ENCODE data around the gene ZNF70. TPM values are rescaled to one million over a fixed set of nuclear protein-coding genes. Genes with fewer than 3 reads are reported as not detected.

ZNF70 gene
- total RNA-seq, 1 donor from 2014 or later, result 3.9 TPM

DNA sequence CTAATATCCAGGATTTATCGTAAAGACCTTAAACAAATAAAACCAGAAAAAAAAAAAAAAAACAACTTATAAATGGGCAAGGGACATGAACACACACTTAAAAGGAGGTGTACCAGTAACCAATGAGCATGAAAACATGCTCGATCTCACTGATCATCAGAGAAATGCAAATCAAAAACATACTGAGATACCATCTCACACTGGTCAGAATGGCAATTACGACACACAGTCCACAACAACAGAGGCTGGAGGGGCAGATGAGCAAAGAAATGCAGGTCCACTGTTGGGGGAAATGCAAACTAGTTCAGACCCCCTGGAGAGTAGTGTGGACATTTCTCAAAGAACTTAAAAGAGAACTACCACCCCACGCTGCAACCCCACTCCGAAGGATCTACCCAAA, 46.9 kb downstream of the ZNF70 start:
- H3K9me3 Mint-ChIP-seq, result no peaks in the 10 kb centered on the region
- Histone ChIP-seq H3K9me3 (ENCODE audit: low read depth) (no peaks in the 10 kb centered on the region), H3K27me3 (no peaks in the 10 kb centered on the region), H3K79me2 (ENCODE audit: low read depth) (peaks cover 22% of the 10 kb centered on the region), H3K4me3 (no peak overlapping the region), H3K9ac (no peak overlapping the region), H3K36me3 (no peaks in the 10 kb centered on the region), H3K27ac (no peak overlapping the region), H2AFZ (replicated peaks) (no peak overlapping the region), H3K4me2 (no peak overlapping the region), H3F3A (ENCODE audit: low read depth) (no peaks in the 10 kb centered on the region), H3K4me1 (no peaks in the 10 kb centered on the region), H4K20me1 (ENCODE audit: low read depth) (peaks cover 43% of the 10 kb centered on the region)
- no peaks in the 10 kb centered on the region for H3K27me3 Mint-ChIP-seq (ENCODE audit: insufficient read depth, low read depth)
- H3K4me1 Mint-ChIP-seq, result no peaks in the 10 kb centered on the region
- TF ChIP-seq CTCF (IDR thresholded peaks at IDR 0.05) (no peak), EZH2phosphoT487 (IDR thresholded peaks at IDR 0.05) (no peak)
- H3K4me3 Mint-ChIP-seq, result no peak overlapping the region
- H3K27ac Mint-ChIP-seq, result no peak overlapping the region
- no peak for DNase-seq (ENCODE audit: low spot score)
- peaks cover 60% of the 10 kb centered on the region for H3K36me3 Mint-ChIP-seq

GRCh38 chr22:23700706-23701105, 50.2 kb downstream of the ZNF70 start:
- Histone ChIP-seq H3K4me3 (no peak overlapping the region), H3K27ac (no peak overlapping the region), H3K4me1 (no peaks in the 10 kb centered on the region), H3K4me2 (no peak overlapping the region), H3K79me2 (ENCODE audit: low read depth) (peaks cover 22% of the 10 kb centered on the region), H3K9me3 (ENCODE audit: low read depth) (no peaks in the 10 kb centered on the region), H2AFZ (replicated peaks) (no peak overlapping the region), H3F3A (ENCODE audit: low read depth) (no peaks in the 10 kb centered on the region), H3K27me3 (no peaks in the 10 kb centered on the region), H3K9ac (no peak overlapping the region), H3K36me3 (no peaks in the 10 kb centered on the region), H4K20me1 (ENCODE audit: low read depth) (peaks cover 41% of the 10 kb centered on the region)
- DNase-seq (ENCODE audit: low spot score), result no peak
- H3K4me3 Mint-ChIP-seq, result no peak overlapping the region
- peaks cover 41% of the 10 kb centered on the region for H3K36me3 Mint-ChIP-seq
- no peaks in the 10 kb centered on the region for H3K27me3 Mint-ChIP-seq (ENCODE audit: insufficient read depth, low read depth)
- TF ChIP-seq EZH2 (IDR thresholded peaks at IDR 0.05) (no peak), EZH2phosphoT487 (IDR thresholded peaks at IDR 0.05) (no peak), CTCF (IDR thresholded peaks at IDR 0.05) (no peak)
- H3K9me3 Mint-ChIP-seq, result no peaks in the 10 kb centered on the region
- H3K27ac Mint-ChIP-seq, result no peak overlapping the region
- no peaks in the 10 kb centered on the region for H3K4me1 Mint-ChIP-seq

- Histone ChIP-seq H3K9ac (no peak overlapping the region), H3K27me3 (no peaks in the 10 kb centered on the region), H3K4me3 (no peak overlapping the region), H4K20me1 (ENCODE audit: low read depth) (peaks cover 36% of the 10 kb centered on the region), H3K36me3 (no peaks in the 10 kb centered on the region), H3K4me2 (no peak overlapping the region), H3F3A (ENCODE audit: low read depth) (no peaks in the 10 kb centered on the region), H3K4me1 (no peaks in the 10 kb centered on the region), H3K9me3 (ENCODE audit: low read depth) (no peaks in the 10 kb centered on the region), H2AFZ (replicated peaks) (no peak overlapping the region), H3K79me2 (ENCODE audit: low read depth) (peaks cover 22% of the 10 kb centered on the region), H3K27ac (no peak overlapping the region)
- Mint-ChIP-seq H3K27ac (no peak overlapping the region), H3K9me3 (no peaks in the 10 kb centered on the region), H3K27me3 (ENCODE audit: insufficient read depth, low read depth) (no peaks in the 10 kb centered on the region), H3K36me3 (peaks cover 31% of the 10 kb centered on the region), H3K4me1 (no peaks in the 10 kb centered on the region), H3K4me3 (no peak overlapping the region)
- DNase-seq (ENCODE audit: low spot score), result no peak
- TF ChIP-seq CTCF (IDR thresholded peaks at IDR 0.05) (no peak), EZH2 (IDR thresholded peaks at IDR 0.05) (no peak), EZH2phosphoT487 (IDR thresholded peaks at IDR 0.05) (no peak)
Measured at GRCh38 chr22:23698673-23699235, 52.2 kb downstream of the ZNF70 start.

Data from neural progenitor cell (in vitro differentiated cells).